HG03342 (cell line): ENCODE measurements around the gene CDRT4.

Experiments
- ATAC-seq: cut with Tn5 transposase; IDR thresholded peaks from one replicate; pipeline ENCODE4 v1.9.1; 2021; ENCODE audit warnings: mild to moderate bottlenecking, moderate library complexity; ENCODE audit not compliant: unreplicated experiment

CDRT4 gene

DNA sequence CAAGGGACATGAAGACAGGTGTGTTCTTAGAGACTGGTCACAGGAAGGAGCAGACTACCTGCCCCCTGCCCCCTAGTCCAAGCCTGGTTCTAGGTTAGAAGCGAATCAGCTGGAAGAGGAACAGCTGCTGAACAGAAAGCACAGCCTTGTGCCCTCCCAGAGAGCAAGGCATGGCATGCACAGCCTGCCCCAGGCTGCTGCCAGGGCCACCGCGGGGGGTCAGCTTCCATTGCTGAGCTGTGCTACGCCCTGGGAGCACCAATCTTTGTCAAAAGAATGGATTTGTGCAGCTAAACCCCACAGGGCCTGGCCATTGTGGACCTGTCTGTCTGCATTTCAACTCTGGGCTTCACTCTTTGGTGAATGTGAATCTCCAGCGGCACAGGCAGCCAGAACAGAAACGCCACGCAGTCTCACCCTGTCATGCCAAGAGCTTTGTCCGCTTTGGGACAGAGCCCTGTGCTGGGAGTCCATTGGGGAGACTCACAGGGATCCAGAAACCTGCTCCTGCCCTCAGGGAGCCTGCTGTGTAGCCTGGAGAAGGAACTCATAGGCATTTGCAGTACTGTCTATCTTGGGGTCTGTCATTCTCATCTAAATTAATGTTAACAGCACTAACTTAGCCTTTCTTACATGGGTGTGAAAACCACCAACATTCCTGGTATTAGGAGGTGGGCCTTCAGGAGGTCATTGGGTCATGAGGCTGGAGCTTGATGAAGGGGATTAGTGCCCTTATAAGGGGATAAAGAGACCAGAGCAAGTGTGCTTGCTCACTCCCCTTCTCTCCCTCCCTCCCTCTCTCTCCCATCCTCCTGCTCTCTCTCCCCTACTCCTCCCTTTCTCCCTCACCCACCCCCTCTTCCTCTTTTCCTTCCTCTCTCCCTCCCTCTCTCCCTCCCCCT is 25.6 kb upstream of the CDRT4 start:
- ATAC-seq = no peak

DNA sequence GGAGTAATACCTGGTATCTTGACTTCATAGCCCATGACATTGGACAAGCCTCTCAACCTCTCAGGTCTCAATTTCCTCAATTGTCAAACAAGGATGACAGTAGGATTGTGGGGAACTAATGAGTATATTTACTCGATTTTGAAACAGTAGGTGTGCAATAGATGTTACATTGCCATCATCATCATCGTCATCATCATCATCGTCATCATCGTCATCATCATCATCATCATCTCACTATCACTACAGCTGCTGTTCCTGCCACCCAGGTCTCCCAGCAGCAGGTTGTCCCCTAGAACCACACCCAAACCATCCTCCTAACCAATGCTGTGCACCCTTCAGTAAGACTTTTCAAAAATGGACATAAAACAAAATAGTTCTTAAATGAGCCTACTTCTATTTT is 24.8 kb upstream of the CDRT4 start:
- no peak for ATAC-seq

DNA sequence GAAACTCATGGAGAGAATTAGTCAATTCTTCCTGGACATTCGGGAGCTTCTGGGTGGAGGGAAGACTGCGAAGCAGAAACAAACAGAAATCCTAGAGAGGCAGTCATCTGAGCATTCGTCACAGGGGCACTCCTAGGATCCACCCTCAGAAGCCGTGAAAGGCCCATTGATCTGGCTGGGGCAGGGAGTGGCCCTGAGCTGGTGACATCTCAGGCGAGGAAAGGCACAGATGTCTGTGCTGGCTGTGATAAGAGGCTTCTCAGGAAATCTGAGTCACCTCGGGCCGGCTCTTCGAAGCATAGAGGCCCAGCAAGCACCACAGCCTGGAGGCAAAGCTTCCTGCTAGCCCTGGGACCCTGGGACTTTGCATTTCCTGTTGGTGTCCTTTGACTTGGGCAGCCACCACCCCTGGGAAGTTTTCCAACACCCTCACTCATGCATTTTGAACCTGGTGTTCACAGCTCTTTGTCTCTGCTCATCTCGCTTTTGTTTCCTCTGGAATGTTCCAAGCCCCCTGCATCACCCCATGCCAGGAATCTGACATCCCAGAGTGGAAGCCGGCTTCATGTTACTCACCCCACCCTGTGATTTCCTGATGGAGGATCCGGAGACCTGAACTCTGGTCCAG is 23.3 kb upstream of the CDRT4 start:
- ATAC-seq = no peak

DNA sequence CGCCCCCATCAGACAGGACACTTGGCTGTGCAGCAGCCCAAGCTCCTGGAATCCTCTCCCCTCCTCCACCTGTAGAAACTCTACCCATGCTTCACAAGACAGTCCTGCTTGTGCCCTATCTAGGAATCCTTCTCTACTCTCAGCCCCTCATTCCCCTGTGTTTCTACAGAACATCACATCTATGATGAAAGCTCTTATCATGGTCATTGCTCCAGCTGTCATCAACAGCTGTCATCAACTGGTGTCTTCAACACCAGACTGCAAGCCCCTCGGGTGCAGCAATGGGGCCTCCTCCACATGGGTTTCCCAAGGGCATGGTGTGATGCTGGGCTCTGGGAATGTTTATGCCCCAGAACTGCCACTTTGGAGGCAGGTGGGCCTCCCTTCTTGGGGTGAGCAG is 21.1 kb upstream of the CDRT4 start:
- ATAC-seq = no peak

DNA sequence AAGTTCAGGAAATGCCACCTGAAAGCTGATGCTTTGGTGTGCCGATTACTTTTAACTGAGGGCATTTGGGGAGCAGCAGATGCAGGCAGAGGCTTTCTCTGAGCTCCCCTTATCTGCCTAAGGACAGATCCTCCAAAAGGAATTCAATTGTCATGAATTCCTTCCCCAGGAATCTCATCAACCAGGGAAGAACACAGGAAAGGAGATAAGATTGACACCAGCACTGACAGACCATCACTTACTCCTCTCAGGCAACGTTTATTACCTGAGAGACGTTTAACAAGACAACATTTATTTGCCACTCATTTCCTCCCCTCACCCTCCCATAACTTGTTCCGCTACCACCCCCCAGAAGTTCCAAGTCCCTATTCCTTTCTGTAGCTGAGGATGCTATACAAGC is 17.6 kb upstream of the CDRT4 start:
- ATAC-seq = no peak

DNA sequence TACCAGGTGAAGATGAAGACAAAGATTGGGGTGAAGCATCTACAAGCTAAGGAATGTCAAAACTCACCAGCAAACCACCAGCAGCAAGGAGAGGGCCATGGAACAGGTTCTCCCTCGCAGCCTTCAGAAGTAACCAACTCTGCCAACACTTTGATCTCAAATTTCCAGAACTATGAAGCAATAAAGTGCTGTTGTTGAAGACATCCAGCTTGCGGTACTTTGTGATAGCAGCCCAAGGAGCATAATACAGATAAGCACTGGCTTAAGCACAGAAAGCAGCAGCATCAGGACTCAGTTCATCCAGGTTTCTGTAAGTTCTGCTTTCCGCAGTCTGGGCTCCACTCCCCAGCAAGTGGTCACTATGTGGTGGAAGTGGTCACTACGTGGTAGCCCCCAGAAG is 16.0 kb upstream of the CDRT4 start:
- no peak for ATAC-seq

DNA sequence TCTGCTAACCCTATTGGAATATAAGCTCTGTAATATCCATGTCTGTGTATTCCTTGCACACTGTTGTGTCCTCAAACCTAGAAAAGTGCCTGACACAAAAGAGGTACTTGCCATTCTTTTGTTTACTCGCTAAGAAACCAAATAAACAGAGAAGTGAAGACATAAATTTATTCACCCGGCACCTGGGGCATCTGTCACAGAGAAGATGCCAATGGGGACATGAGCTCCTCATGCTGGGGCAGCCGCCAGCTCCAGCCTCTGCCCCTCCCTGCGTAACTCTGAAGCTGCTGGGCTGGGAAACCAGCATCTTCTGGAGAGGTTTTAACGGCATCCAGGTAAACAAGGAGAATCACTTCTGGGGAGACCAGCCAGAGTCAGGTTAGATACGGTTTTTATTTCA is 15.1 kb upstream of the CDRT4 start:
- no peak for ATAC-seq

DNA sequence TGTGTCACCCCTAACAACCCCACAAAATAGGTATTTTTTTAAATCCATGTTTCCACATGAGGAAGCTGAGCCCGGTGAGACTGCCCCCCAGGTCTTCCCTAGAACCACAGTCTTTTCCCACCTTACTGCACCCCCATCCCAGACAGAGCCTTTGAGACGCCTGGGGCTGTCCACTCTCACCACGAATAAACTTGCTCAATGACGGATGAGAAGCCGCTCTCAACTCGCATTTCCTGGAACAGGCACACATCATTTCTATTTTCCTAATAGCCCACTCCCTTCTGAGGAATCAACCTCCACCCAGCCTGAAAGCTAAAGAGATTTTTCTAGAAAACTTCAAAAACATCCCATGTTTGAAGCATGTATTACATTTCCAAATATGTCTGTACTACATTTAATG is 14.1 kb upstream of the CDRT4 start:
- no peak for ATAC-seq

DNA sequence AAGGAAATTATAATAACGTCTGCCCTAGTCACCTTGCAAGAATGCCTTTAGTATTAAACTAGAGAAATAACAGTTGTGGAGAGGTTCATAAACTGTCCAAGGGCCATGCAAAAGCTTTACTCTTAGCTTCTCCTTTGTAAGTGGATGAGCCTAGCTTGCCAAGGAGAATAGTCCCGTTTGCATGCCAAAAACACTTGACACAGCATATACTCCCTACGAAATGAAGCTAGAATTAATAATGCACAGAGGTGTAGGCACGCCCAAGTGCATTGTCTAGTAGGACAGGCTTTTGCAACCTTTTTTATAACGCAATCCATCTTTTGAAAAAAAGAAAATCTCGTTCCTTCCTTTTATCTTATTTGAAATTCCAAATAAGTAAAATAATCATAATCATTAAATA is 12.8 kb upstream of the CDRT4 start:
- no peak for ATAC-seq

DNA sequence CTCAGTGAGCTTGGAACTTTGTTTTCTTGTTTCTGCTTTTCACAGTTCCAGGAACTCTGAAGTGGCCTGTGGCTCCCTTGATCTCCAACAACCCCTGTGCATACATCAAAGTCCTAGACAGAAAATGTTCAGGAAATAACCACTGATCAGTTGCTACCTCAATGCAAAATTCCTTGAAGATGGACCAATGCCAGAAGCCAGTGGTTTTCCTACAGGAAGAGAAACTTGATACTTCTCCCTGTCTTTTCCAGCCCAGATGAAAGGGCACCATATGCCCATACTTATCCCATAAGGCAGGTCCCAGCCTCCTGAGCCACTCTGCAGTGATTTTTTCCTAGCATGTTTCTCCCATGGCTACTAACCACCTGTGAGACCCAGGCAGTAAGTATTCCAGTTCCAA is 12.3 kb upstream of the CDRT4 start:
- ATAC-seq = no peak

DNA sequence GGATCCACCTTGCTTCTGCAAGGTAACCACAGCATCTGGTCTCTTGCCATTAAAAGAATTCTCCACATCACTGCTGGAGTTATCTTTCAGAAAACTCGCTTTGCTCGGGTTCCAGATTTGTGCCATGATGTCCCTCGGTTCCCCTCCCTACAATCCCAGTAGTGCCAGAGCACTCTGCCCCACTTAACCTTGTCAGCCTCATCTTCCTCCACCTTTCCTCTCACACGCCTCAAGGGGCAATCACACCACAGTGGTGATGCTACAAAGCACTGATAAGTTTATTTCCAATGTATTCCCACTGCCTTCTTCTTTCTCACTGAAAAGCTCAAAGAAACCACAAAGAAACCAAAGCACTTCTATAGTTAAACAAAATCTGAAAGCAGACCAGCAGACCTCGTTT is 11.4 kb upstream of the CDRT4 start:
- no peak for ATAC-seq

DNA sequence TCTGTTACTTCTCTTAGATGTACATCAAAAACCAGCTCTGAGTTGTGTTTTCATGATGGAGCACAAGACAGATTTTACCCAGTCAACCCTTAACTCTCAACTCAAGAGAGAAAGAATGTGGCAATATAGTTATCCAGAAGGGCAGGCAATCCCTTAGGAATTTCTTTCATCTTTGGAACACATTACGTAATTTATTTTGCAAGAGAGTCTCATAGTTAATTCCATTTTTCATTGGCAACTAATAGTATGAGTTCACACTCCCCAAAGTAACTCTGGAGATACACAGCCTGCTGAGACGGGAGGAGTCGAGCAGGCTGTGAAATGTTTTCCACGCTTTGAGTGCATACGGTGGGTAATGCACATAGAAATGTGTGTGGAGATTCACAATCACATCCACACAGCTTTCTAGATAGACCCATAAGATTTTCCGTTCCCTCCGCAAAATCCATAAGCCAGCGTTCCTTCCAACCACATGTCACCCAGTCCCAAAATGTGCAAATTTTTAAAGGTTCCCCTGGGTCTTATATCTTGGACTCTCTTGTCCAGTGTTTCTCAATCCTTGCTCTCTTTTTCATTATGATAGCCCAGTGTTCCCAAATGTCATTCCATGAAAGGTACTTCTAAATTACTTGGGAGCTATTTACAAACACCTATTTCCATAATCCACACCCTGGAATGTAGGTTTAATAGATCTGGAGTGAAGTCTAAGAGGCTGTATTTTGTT is 8.4 kb upstream of the CDRT4 start:
- ATAC-seq = no peak

DNA sequence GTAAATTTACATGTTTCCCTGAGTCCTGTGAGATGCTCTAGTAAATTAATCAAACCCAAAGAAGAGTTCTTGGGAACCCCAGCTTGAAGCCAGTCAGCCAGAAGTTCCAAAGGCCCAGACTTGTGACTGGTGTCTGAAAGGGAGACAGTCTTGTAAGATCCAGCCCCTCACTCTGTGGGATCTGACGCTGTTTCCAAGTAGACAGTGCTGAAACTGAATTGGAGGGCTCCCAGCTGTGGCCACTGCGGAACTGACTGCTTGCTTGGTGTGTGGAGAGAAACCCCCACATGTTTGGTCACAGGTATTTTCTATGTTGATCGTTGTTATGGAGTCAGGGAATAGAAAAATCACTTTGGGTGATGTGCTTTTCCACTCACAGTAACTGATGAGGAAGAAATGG is 5.5 kb upstream of the CDRT4 start:
- no peak for ATAC-seq

DNA sequence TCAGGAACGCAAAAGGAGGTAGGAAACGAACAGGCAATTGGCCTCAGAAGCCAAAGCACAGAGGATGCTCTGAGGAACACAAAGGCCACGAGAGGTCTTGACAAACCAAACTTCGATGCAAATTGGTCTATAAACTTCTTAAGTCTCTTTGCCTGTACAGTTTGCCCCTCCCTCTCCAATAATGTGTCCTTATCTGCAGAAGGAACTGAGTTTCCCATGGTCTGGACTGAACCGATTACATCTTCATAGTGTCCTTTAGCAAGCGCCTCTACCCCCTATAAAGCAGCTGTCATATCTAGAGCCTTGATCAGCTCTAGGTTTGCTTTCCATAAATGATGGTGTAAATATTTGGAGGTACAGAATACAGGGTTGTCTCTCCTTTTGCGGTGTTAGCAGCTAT is 3.1 kb upstream of the CDRT4 start:
- no peak for ATAC-seq

DNA sequence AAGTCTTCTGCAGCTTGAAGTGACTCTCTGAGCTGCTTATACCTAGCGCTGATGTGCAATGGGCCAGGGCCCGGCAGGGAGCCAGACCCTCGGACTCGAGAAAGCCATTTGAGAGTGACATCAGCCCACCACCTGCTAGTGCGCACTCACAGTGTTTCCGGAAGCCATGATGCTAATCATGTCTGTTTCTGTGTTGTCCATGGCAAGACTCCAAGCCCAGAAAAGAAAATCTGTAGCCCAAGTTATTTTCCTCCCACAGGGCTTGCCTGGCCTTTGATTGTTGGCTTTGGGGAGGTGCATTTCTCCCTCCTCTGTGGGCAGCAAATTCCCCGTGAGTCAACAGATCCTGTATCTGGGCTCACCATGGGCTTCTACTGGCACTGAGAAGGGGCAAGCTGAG is 1.8 kb upstream of the CDRT4 start:
- no peak for ATAC-seq

DNA sequence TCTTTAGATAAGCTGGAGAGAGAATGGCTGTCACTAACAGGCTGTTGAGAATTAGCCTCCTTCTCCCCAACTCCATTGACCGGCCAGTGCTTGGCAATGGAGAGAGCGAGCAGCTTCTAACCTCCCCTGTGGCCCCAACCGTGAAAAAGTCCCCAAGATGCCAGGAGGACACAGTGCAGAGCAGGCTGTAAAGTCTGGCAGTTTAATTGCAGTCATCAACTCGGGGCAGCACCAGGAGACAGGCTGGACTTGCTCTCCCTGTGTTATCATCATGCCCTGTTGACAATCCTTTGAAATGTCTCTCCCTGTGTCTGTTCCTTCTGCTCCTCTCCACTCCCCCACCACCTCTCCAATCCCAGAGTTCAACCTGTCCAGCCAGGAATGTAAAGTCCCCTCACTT is 705 bp upstream of the CDRT4 start:
- ATAC-seq = no peak

DNA sequence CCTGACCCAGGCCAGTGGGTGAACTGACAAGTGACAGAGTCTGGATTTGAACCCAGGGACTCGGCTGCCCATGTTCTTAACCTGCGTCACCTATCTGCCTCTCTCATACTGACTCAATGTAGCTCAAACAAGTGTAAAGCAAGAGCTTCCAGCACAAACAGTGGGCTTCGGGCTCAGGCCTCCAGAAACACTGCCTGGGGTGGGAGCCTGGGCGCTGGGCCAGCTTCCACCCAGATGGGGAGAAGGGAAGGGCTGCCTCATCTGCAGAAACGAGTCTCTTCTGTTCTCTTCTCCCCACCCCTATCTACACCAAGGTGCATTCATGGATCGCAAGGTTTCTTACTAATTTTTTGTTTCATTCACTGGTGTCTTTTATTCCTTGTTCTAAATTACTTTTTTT is 1.3 kb downstream of the CDRT4 start:
- ATAC-seq = no peak

DNA sequence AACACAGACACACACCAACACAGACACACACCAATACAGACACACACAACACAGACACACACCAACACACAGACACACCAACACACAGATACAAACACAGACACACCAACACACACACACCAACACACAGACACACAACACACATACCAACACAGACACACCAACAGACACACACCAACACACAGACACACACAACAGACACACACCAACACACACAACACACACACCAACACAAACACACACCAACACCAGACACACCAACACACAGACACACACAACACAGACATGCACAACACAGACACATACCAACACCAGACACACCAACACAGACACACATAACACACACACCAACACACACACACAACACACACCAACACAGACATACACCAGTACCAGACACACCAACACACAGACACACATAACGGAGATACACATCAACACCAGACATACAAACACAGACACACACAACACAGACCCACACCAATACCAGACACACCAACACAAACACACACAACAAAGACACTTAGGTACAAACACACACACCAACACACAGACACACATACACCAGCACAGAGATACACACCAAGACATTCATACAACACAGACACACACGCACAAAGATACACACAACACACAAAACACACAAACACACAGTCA is 2.2 kb downstream of the CDRT4 start:
- ATAC-seq = no peak

DNA sequence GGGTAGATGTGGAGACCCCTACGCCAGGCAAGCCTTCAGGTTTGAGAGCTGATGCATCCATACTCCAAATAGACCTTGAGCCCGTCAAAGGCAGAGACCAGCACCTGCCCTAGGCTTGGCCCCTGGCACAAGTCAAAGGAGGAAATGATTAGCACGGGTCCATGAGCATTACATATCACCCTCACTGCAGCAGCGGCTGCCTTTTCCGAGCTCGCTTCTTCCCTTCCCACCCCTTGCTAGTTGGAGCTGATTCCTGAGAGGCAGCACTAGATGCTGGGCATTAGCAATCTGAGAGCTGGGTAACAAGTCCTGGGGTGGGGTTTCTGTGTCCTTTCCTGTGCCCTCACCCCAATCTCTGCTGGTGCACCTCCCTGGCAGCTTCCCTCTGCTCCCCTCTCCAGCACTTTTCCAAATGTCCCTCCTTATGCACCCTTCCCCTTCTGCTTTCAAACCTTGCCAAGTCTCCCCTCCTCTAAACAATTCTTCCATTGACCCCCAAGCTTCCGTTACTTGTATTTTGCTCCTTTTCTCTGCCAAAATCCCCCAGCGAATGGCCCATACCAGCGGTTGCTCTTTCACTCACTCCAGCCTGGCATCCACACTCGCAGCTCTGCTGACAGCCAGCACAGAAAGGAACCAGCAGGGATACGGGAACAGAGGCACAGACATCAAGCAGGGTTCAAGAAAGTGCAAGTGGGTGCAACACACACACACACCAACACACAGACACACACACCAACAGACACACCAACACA is 3.0 kb downstream of the CDRT4 start:
- ATAC-seq = no peak

DNA sequence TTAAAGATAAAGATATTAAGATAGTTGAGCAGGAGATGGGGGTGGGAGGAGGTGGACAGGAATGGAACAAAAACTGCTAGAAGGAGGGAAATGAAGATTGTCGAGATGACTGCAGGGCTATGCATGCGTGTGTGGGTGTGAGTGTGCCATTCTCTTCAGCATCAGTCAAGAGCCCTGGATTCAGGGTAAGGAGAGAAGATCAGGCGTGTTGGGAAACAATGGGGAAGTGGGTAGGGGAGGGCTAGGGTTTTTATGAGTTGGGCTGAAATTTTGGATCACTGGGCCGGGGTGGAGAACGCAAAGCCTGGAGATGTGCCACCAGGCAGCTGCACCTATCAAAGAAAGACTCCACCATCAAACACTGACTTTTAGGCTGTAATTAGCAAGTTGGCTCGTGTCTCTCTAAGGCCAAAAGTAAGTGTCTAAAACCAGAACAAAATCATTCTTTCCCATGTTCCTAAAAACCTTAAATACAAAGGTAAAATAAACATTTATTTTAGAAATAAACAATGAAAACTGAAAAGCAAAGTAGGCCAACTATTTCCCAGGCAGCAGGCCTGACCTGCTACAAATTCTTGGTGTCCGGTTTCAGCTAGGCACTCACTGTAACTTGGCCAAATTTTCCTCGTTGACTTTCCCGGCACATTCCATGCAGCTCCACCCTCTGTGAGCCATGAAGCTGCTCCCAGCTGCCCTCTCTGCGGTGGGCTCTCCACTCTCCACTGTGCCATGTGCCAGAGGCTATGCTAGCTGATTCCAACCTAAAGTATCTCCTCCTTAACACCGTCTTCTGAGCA is 4.2 kb downstream of the CDRT4 start:
- ATAC-seq = no peak
